B cell (primary cell): ENCODE data around the gene KIF27. TPM values are rescaled to one million over a fixed set of nuclear protein-coding genes. Genes with fewer than 3 reads are reported as not detected.

Source experiments
- ATAC-seq: fragments of 200-7000 bp; cut with Tn5 transposase; one replicate; pipeline ENCODE4 v1.10.0; 2021; ENCODE audit warnings: low read depth, mild to moderate bottlenecking, moderate number of reproducible peaks, moderate library complexity
- CTCF ChIA-PET: fragments of 350-600 bp; sonication (Branson Sonifier 250); formaldehyde crosslinking; loops from one replicate; lab custom pipeline; 2021; ENCODE audit warnings: antibody characterized with exemption, inconsistent platforms; lab: Charles Lee
- POLR2A ChIA-PET: fragments of 350-600 bp; sonication (Branson Sonifier 250); formaldehyde crosslinking; loops from one replicate; lab custom pipeline; 2021; ENCODE audit warnings: antibody characterized with exemption; lab: Charles Lee
- DNase-seq: peaks from one replicate; pipeline ENCODE4 v3.0.0; 2013
- H2AFZ ChIP-seq: 2 replicates; pipeline ENCODE4 v1.6.1; 2012; ENCODE audit warnings: mild to moderate bottlenecking, low read depth, low read length; ENCODE audit not compliant: insufficient read depth, poor library complexity, severe bottlenecking
- H3K27ac ChIP-seq, 2 donors: 1 replicate in 1 of 2; 2 replicates in 1 of 2; pipeline ENCODE4 v1.5.1; 2012 to 2013; ENCODE audit warnings: low read length in 2 of 2, mild to moderate bottlenecking in 2 of 2, moderate library complexity in 1 of 2
- H3K27me3 ChIP-seq, 4 experiments: fragments of 200-600 bp in 1 of 4; sonication (generic) in 1 of 4; replicated peaks in 1 of 4; 1 replicate in 2 of 4; 2 replicates in 2 of 4; pipeline versions ENCODE4 v1.6.1 to v1.7.0; 2013 to 2016; ENCODE audit warnings: low read length in 3 of 4, mild to moderate bottlenecking in 2 of 4, mixed read lengths in 1 of 4, moderate library complexity in 1 of 4; ENCODE audit not compliant: insufficient read depth in 4 of 4, control insufficient read depth in 3 of 4; ENCODE audit errors: control extremely low read depth in 1 of 4
- H3K36me3 ChIP-seq, 2 experiments: replicated peaks in 1 of 2; 1 replicate in 1 of 2; 2 replicates in 1 of 2; pipeline versions ENCODE4 v1.6.1 to v1.7.1; 2013; ENCODE audit warnings: low read length in 1 of 2; ENCODE audit not compliant: insufficient read depth in 2 of 2, control insufficient read depth in 1 of 2; ENCODE audit errors: control extremely low read depth in 1 of 2, extremely low read depth in 1 of 2
- H3K4me1 ChIP-seq, 2 donors: fragments of 200-600 bp in 1 of 2; sonication (generic) in 1 of 2; 1 replicate in 1 of 2; 2 replicates in 1 of 2; pipeline versions ENCODE4 v1.5.1 to v1.6.1; 2013 to 2017; ENCODE audit warnings: low read length in 2 of 2; ENCODE audit not compliant: control insufficient read depth in 2 of 2, insufficient read depth in 2 of 2
- H3K4me2 ChIP-seq: replicated peaks from 2 replicates; pipeline ENCODE3; 2012; ENCODE audit warnings: mild to moderate bottlenecking, low read depth, low read length; ENCODE audit not compliant: poor library complexity, severe bottlenecking
- H3K4me3 ChIP-seq, 5 experiments: fragments of 200-600 bp in 1 of 5; sonication (generic) in 1 of 5; 1 replicate in 3 of 5; 2 replicates in 2 of 5; pipeline versions ENCODE4 v1.5.1 to v1.7.0; 2011 to 2016; ENCODE audit warnings: low read length in 4 of 5, mild to moderate bottlenecking in 4 of 5, low read depth in 2 of 5, control low read depth in 1 of 5, moderate library complexity in 1 of 5; ENCODE audit not compliant: insufficient read depth in 1 of 5; ENCODE audit errors: control extremely low read depth in 1 of 5, extremely low read depth in 1 of 5
- H3K79me2 ChIP-seq: fragments of 200-600 bp; sonication (generic); one replicate; pipeline ENCODE4 v1.6.0; 2016; ENCODE audit warnings: low read length; ENCODE audit not compliant: control insufficient read depth, insufficient read depth
- H3K9ac ChIP-seq: fragments of 200-600 bp; sonication (generic); 2 replicates; pipeline ENCODE4 v1.6.1; 2017; ENCODE audit warnings: mild to moderate bottlenecking, low read length, moderate library complexity
- H3K9me3 ChIP-seq, 3 donors: one replicate each; pipeline versions ENCODE4 v1.6.1 to v1.7.1; 2013; ENCODE audit warnings: low read length in 2 of 3; ENCODE audit not compliant: control insufficient read depth in 2 of 3, insufficient read depth in 1 of 3; ENCODE audit errors: control extremely low read depth in 1 of 3
- H4K20me1 ChIP-seq: 2 replicates; pipeline ENCODE4 v1.6.0; 2012; ENCODE audit warnings: mild to moderate bottlenecking, low read length; ENCODE audit not compliant: insufficient read depth, control insufficient read depth, poor library complexity, severe bottlenecking
- H3K27ac Mint-ChIP-seq: one replicate; pipeline ENCODE4 v1.8.0; 2021; ENCODE audit warnings: mixed read lengths
- H3K27me3 Mint-ChIP-seq: one replicate; pipeline ENCODE4 v1.8.0; 2021; ENCODE audit warnings: mixed read lengths
- H3K4me1 Mint-ChIP-seq: one replicate; pipeline ENCODE4 v1.8.0; 2021; ENCODE audit warnings: mixed read lengths
- H3K4me3 Mint-ChIP-seq: one replicate; pipeline ENCODE4 v1.8.0; 2021; ENCODE audit warnings: mixed read lengths
- H3K9me3 Mint-ChIP-seq: one replicate; pipeline ENCODE4 v1.8.0; 2022; ENCODE audit warnings: mixed read lengths; ENCODE audit not compliant: insufficient read depth
- EZH2 ChIP-seq: IDR thresholded peaks from 2 replicates; pipeline ENCODE4 v1.6.1; 2012; ENCODE audit warnings: borderline replicate concordance, low read depth, mild to moderate bottlenecking, moderate library complexity, low read length; ENCODE audit not compliant: insufficient read depth, poor library complexity, severe bottlenecking
- WGBS: methylation state at CpG from one replicate; pipeline ENCODE4 v1.1.5; 2013; ENCODE audit warnings: missing lambda C conversion rate; ENCODE audit not compliant: insufficient coverage; 5-methylcytosine and 5-hydroxymethylcytosine counted together
- intact Hi-C: fragments of 100-400 bp; cut with micrococcal nuclease; formaldehyde crosslinking; loops from one replicate; pipeline ENCODE4 v1.10.0; 2022
- polyA plus RNA-seq: library from polyadenylated mRNA; depleted of rRNA; stranded (reverse); fragments of >200 nt; gene quantifications from 2 replicates; pipeline ENCODE4 v1.2.3, GENCODE V29; 2012
- total RNA-seq, 2 donors: library from RNA; stranded (reverse); fragments of 120-200 nt in 1 of 2; gene quantifications; 1 replicate in 1 of 2; 2 replicates in 1 of 2; pipeline versions ENCODE4 v1.2.3 to v1.2.4, GENCODE V29; 2013 to 2022
- TF ChIP-seq, protein P1 (sequence below): fragments of 200-600 bp; IDR thresholded peaks from one replicate; pipeline ENCODE4 v1.8.0; 2022; ENCODE audit warnings: antibody characterized with exemption, mild to moderate bottlenecking

Gene KIF27
- total and polyA plus RNA-seq, 2 donors (not counting 1 experiment from before 2014, with no cell fraction given) = 0.76 to 10.0 TPM

- H3K9me3 Mint-ChIP-seq = no peaks in the 10 kb centered on the region
- Histone ChIP-seq H3K4me1 (no peaks in the 10 kb centered on the region), H3K36me3 (peaks cover 22 to 60% of the 10 kb centered on the region in 2 experiments), H3K79me2 (peaks cover 22% of the 10 kb centered on the region), H3K9ac (no peak overlapping the region), H3K27me3 (no peaks in the 10 kb centered on the region), H2AFZ (no peak overlapping the region), H3K4me3 (no peak overlapping the region), H4K20me1 (peaks cover 53% of the 10 kb centered on the region), H3K4me2 (no peak overlapping the region), H3K9me3 (no peaks in the 10 kb centered on the region), H3K27ac (no peak overlapping the region)
- TF ChIP-seq, protein P1, sequence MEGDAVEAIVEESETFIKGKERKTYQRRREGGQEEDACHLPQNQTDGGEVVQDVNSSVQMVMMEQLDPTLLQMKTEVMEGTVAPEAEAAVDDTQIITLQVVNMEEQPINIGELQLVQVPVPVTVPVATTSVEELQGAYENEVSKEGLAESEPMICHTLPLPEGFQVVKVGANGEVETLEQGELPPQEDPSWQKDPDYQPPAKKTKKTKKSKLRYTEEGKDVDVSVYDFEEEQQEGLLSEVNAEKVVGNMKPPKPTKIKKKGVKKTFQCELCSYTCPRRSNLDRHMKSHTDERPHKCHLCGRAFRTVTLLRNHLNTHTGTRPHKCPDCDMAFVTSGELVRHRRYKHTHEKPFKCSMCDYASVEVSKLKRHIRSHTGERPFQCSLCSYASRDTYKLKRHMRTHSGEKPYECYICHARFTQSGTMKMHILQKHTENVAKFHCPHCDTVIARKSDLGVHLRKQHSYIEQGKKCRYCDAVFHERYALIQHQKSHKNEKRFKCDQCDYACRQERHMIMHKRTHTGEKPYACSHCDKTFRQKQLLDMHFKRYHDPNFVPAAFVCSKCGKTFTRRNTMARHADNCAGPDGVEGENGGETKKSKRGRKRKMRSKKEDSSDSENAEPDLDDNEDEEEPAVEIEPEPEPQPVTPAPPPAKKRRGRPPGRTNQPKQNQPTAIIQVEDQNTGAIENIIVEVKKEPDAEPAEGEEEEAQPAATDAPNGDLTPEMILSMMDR = no peak
- TF ChIP-seq EZH2 = no peak
- ChIA-PET POLR2A (no interaction called here), CTCF (no interaction called here)
- DNase-seq = no peak
- H3K27ac Mint-ChIP-seq = no peak overlapping the region
- H3K4me1 Mint-ChIP-seq = peaks cover 13% of the 10 kb centered on the region
- intact Hi-C loops = loop anchor here (1.0 kb wide), 1 partner anchor 9 kb away; no protein-coding TSS in a partner anchor
- no peaks in the 10 kb centered on the region for H3K27me3 Mint-ChIP-seq
- no peak for ATAC-seq
- no peak overlapping the region for H3K4me3 Mint-ChIP-seq
- whole genome bisulfite sequencing = no CpG with 5 or more reads among the region's 3 CpGs
Observed at GRCh38 chr9:83969602-83970001, 48.4 kb upstream of the KIF27 start.

DNA sequence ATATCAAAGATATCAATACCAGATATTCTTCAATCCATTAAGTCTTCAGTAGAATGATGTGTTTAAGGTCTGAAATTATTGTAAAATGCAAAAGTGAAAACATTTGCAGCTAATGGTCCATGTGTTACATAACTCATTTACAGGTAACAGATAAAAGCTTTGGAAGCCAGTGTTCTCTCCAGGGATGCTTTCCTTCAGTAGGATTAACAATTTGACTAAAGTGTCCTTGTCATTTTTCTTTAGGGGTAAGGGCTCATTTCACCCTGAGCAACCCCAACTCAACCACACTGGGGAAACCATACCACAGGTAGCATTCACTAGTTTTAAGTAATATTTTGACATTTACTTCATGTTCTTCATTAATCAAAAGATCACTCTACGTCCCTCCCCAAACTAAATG, 45.8 kb upstream of the KIF27 start:
- CTCF ChIA-PET = no interaction called here
- ATAC-seq (no peak), DNase-seq (no peak)
- Mint-ChIP-seq H3K4me1 (peaks cover 5% of the 10 kb centered on the region), H3K9me3 (no peaks in the 10 kb centered on the region), H3K4me3 (no peak overlapping the region), H3K27me3 (no peaks in the 10 kb centered on the region), H3K27ac (no peak overlapping the region)
- Histone ChIP-seq H3K9ac (no peak overlapping the region), H3K4me1 (no peaks in the 10 kb centered on the region), H3K27me3 (no peaks in the 10 kb centered on the region), H2AFZ (no peak overlapping the region), H3K27ac (no peak overlapping the region), H3K4me3 (no peak overlapping the region), H3K4me2 (no peak overlapping the region), H3K36me3 (peaks cover 11 to 36% of the 10 kb centered on the region in 2 experiments), H4K20me1 (peaks cover 32% of the 10 kb centered on the region), H3K9me3 (no peaks in the 10 kb centered on the region), H3K79me2 (peaks cover 6% of the 10 kb centered on the region)
- WGBS = no CpG with 5 or more reads among the region's 1 CpG
- POLR2A ChIA-PET = no interaction called here
- intact Hi-C loops = no loop called here
- TF ChIP-seq, protein P1 = no peak
- no peak for TF ChIP-seq EZH2
